PFSK-1 (cell line): Measurements from ENCODE around the gene NXPE4.

Experiments
- POLR2AphosphoS5 ChIP-seq: IDR thresholded peaks from 2 replicates; pipeline ENCODE4 v1.6.1; 2012; ENCODE audit warnings: low read depth, mild to moderate bottlenecking, control low read depth, low read length, moderate library complexity
- REST ChIP-seq, 2 experiments: IDR thresholded peaks; 2 replicates each; pipeline versions ENCODE4 v1.6.1 to v1.8.0; 2011 to 2012; ENCODE audit warnings: low read depth in 2 of 2, low read length in 2 of 2, control low read depth in 1 of 2, inconsistent platforms in 1 of 2, mild to moderate bottlenecking in 1 of 2, moderate library complexity in 1 of 2; ENCODE audit not compliant: insufficient read depth in 1 of 2
- SIN3A ChIP-seq: IDR thresholded peaks from 2 replicates; pipeline ENCODE4 v1.6.1; 2012; ENCODE audit warnings: mild to moderate bottlenecking, low read length, moderate library complexity, borderline replicate concordance; ENCODE audit not compliant: insufficient read depth
- TAF1 ChIP-seq: IDR thresholded peaks from 2 replicates; pipeline ENCODE4 v1.6.1; 2012; ENCODE audit warnings: low read length, control low read depth, borderline replicate concordance; ENCODE audit not compliant: insufficient read depth

- TF ChIP-seq POLR2AphosphoS5 (no peak), TAF1 (no peak), REST (IDR thresholded peaks at IDR 0.05; ENCODE audit: insufficient read depth in 1 of 2, low read depth in 2 of 2, low read length in 2 of 2) (no peak), SIN3A (no peak)
Measured at GRCh38 chr11:114564831-114565230, 30.8 kb downstream of the NXPE4 start.
